Neuron (in vitro differentiated cells): ENCODE measurements around the gene BRME1.
A peak's percentile ranks its signal among the peaks of the same experiment; 100 is the strongest.

Source experiments
- H2AFZ ChIP-seq: one replicate; pipeline ENCODE4 v1.6.1; 2013; ENCODE audit warnings: low read depth, mild to moderate bottlenecking, inconsistent platforms, low read length, moderate library complexity
- H3K27me3 ChIP-seq: one replicate; pipeline ENCODE4 v1.6.1; 2013; ENCODE audit warnings: low read length; ENCODE audit not compliant: insufficient read depth
- H3K36me3 ChIP-seq: one replicate; pipeline ENCODE4 v1.6.1; 2013; ENCODE audit warnings: low read length; ENCODE audit not compliant: insufficient read depth
- H3K4me1 ChIP-seq: one replicate; pipeline ENCODE4 v1.6.1; 2013; ENCODE audit warnings: low read length; ENCODE audit not compliant: insufficient read depth
- H3K4me3 ChIP-seq: 2 replicates; pipeline ENCODE4 v1.5.1; 2013; ENCODE audit warnings: mild to moderate bottlenecking, low read length, moderate library complexity
- H3K9me3 ChIP-seq: one replicate; pipeline ENCODE4 v1.6.1; 2013; ENCODE audit warnings: low read length

Gene BRME1

GRCh38 chr19:13905634-13906520 lies at the start of gene BRME1, which contains the start of gene CC2D1A:
BRME1 (minus strand) TSS chr19:13906117; CDS start chr19:13904892, 1,225 bp downstream.
CC2D1A (plus strand) TSS chr19:13906201; CDS start chr19:13906442, 241 bp downstream.
- Histone ChIP-seq H3K36me3 (peaks cover 10% of the 10 kb centered on the region), H3K4me3 (peak within 1 kb of the TSS; percentile 78), H3K9me3 (no peaks in the 10 kb centered on the region), H2AFZ (peak within 1 kb of the TSS; percentile 90), H3K27me3 (no peaks in the 10 kb centered on the region), H3K4me1 (no peaks in the 10 kb centered on the region)

- peaks cover 49% of the 10 kb centered on the region for H3K36me3 ChIP-seq
- H3K4me1 ChIP-seq: peaks cover 7% of the 10 kb centered on the region
- H2AFZ ChIP-seq: no peak overlapping the region
- no peak overlapping the region for H3K4me3 ChIP-seq
- H3K9me3 ChIP-seq: no peaks in the 10 kb centered on the region
- H3K27me3 ChIP-seq: no peaks in the 10 kb centered on the region
Measured at GRCh38 chr19:13954185-13954584, 48.3 kb upstream of the BRME1 start.

- no peaks in the 10 kb centered on the region for H3K27me3 ChIP-seq
Measured at GRCh38 chr19:13952931-13953531, 47.1 kb upstream of the BRME1 start.

GRCh38 chr19:13952154-13952930 lies 46.4 kb upstream of the BRME1 start, which contains the start of gene DCAF15:
DCAF15 (plus strand) TSS chr19:13952509; CDS start chr19:13952513, 4 bp downstream.
- Histone ChIP-seq H3K4me1 (peaks cover 7% of the 10 kb centered on the region), H3K27me3 (no peaks in the 10 kb centered on the region), H2AFZ (peak within 1 kb of the TSS; percentile 35), H3K36me3 (peaks cover 31% of the 10 kb centered on the region), H3K9me3 (no peaks in the 10 kb centered on the region), H3K4me3 (peak within 1 kb of the TSS; percentile 89)

More at GRCh38 chr19:13952931-13953531, 47.1 kb upstream of the BRME1 start:
- H2AFZ ChIP-seq: no peak overlapping the region
- H3K4me1 ChIP-seq: peaks cover 7% of the 10 kb centered on the region
- H3K4me3 ChIP-seq: peak overlapping the region; percentile 89
- peaks cover 38% of the 10 kb centered on the region for H3K36me3 ChIP-seq
- no peaks in the 10 kb centered on the region for H3K9me3 ChIP-seq

GRCh38 chr19:13951799-13952153 lies 45.9 kb upstream of the BRME1 start:
- Histone ChIP-seq H3K36me3 (peaks cover 25% of the 10 kb centered on the region), H3K4me1 (peaks cover 7% of the 10 kb centered on the region), H3K4me3 (peak overlapping the region; percentile 51), H2AFZ (peak overlapping the region; percentile 35), H3K9me3 (no peaks in the 10 kb centered on the region), H3K27me3 (no peaks in the 10 kb centered on the region)

- Histone ChIP-seq H2AFZ (no peak overlapping the region), H3K27me3 (no peaks in the 10 kb centered on the region), H3K4me1 (peaks cover 7% of the 10 kb centered on the region), H3K36me3 (peaks cover 18% of the 10 kb centered on the region), H3K4me3 (no peak overlapping the region), H3K9me3 (no peaks in the 10 kb centered on the region)
Measured at GRCh38 chr19:13951043-13951442, 45.1 kb upstream of the BRME1 start.

GRCh38 chr19:13946414-13946813 lies 40.5 kb upstream of the BRME1 start:
- Histone ChIP-seq H3K36me3 (no peaks in the 10 kb centered on the region), H2AFZ (no peak overlapping the region), H3K27me3 (no peaks in the 10 kb centered on the region), H3K4me1 (no peaks in the 10 kb centered on the region), H3K9me3 (no peaks in the 10 kb centered on the region), H3K4me3 (no peak overlapping the region)

- peaks cover 12% of the 10 kb centered on the region for H3K4me1 ChIP-seq
- H3K27me3 ChIP-seq: no peaks in the 10 kb centered on the region
- H2AFZ ChIP-seq: no peak overlapping the region
- no peaks in the 10 kb centered on the region for H3K9me3 ChIP-seq
- H3K4me3 ChIP-seq: no peak overlapping the region
- no peaks in the 10 kb centered on the region for H3K36me3 ChIP-seq
Measured at GRCh38 chr19:13942023-13942684, 36.2 kb upstream of the BRME1 start.

GRCh38 chr19:13938301-13939064 lies 32.6 kb upstream of the BRME1 start, which contains the start of gene PODNL1:
PODNL1 (minus strand) TSS chr19:13938417; CDS start chr19:13938181, 236 bp downstream.
- Histone ChIP-seq H3K27me3 (no peaks in the 10 kb centered on the region), H3K36me3 (no peaks in the 10 kb centered on the region), H2AFZ (peak within 1 kb of the TSS; percentile 1), H3K4me1 (peaks cover 24% of the 10 kb centered on the region), H3K9me3 (no peaks in the 10 kb centered on the region), H3K4me3 (peak within 1 kb of the TSS; percentile 29)

- peaks cover 24% of the 10 kb centered on the region for H3K4me1 ChIP-seq
- peak overlapping the region; percentile 29 for H3K4me3 ChIP-seq
- peak overlapping the region; percentile 1 for H2AFZ ChIP-seq
- H3K9me3 ChIP-seq: no peaks in the 10 kb centered on the region
- H3K36me3 ChIP-seq: no peaks in the 10 kb centered on the region
- no peaks in the 10 kb centered on the region for H3K27me3 ChIP-seq
Measured at GRCh38 chr19:13937479-13938300, 31.8 kb upstream of the BRME1 start.

GRCh38 chr19:13935765-13936510 lies 30.0 kb upstream of the BRME1 start:
- H2AFZ ChIP-seq: no peak overlapping the region

More at GRCh38 chr19:13935765-13936510, 30.0 kb upstream of the BRME1 start:
- Histone ChIP-seq H3K27me3 (no peaks in the 10 kb centered on the region), H3K9me3 (no peaks in the 10 kb centered on the region), H3K4me1 (peaks cover 24% of the 10 kb centered on the region), H3K4me3 (no peak overlapping the region), H3K36me3 (no peaks in the 10 kb centered on the region)
